VCaP (cell line): Measurements from ENCODE around the gene RGS6.

Experiments used
- H3K27ac ChIP-seq: fragments of 450-650 bp; 2 replicates; pipeline ENCODE4 v1.5.1; 2017
- TF ChIP-seq, protein P1 (sequence below): fragments of 450-650 bp; conservative IDR thresholded peaks from 2 replicates; pipeline ENCODE4 v1.5.1; 2017; ENCODE audit warnings: mild to moderate bottlenecking, moderate library complexity

RGS6 gene

DNA sequence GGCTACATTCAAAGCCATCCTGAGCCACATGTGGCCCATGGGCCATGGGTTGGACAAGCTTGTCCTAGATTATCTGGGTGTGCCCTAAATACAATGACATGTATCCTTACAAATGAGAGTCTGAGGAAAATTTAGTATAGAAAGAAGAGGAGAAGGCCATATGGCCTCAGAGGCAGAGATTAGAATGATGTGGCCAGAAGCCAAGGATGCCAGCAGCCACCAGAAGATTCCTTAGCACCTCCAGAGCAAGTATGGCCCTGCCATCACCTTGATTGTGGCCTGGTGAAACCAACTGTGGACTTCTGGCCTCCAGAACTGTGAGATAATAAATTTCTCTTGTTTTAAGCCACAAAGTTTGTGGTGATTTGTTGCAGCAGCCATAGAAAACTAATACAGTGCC is 436.9 kb downstream of the RGS6 start:
- no peak overlapping the region for H3K27ac ChIP-seq
- TF ChIP-seq, protein P1, sequence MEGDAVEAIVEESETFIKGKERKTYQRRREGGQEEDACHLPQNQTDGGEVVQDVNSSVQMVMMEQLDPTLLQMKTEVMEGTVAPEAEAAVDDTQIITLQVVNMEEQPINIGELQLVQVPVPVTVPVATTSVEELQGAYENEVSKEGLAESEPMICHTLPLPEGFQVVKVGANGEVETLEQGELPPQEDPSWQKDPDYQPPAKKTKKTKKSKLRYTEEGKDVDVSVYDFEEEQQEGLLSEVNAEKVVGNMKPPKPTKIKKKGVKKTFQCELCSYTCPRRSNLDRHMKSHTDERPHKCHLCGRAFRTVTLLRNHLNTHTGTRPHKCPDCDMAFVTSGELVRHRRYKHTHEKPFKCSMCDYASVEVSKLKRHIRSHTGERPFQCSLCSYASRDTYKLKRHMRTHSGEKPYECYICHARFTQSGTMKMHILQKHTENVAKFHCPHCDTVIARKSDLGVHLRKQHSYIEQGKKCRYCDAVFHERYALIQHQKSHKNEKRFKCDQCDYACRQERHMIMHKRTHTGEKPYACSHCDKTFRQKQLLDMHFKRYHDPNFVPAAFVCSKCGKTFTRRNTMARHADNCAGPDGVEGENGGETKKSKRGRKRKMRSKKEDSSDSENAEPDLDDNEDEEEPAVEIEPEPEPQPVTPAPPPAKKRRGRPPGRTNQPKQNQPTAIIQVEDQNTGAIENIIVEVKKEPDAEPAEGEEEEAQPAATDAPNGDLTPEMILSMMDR = no peak

DNA sequence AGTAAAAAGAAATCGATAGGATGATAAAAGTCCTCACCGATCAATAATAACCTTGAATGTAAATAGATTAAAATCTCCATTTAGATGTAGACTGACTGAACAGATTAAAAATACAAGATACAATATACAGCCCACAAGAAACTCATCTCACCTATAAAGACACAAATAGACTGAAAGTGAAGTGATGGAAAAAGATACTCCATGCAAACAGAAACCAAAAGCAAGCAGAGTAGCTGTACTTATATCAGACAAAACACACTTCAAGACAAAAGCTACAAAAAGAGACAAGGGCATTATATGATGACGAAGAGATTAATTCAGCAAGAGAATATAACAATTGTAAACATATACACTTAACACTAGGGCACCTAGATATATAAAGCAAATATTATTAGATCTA is 444.8 kb downstream of the RGS6 start:
- no peak overlapping the region for H3K27ac ChIP-seq
- TF ChIP-seq, protein P1 = no peak

DNA sequence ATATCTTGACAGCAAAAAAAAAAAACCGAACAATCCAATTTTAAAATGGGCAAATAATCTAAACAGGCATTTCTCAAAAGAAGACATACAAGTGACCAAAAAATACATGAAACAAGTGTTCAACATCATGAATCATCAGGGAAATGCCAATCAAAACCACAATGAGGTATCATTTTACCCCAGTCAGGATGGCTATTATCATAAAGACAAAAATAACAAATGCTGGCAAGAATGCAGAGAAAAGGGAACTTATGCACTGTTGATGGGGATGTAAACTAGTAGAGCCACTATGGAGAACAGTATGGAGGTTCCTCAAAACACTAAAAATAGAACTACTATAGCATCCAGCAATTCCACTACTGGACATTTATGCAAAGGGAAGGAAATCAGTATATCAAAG is 448.2 kb downstream of the RGS6 start:
- H3K27ac ChIP-seq = no peak overlapping the region
- TF ChIP-seq, protein P1 = no peak

DNA sequence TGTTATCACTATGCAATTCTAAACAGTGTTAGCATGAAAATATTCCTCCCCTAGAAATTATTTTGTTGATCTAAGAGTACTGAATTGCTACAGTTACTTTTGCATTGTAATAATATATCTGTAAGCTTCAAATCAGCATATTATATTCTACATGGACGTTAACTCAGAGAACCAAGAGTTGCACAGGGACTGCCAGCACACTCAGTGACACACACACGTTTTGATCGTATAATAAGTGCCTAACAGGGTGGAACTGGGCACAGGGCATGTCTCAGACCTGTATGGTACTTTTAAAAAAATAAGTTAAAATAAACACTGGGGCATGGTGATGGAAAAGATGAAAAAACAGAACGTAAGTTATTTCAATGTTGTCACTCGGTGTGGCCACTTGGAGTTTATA is 451.6 kb downstream of the RGS6 start:
- no peak overlapping the region for H3K27ac ChIP-seq

DNA sequence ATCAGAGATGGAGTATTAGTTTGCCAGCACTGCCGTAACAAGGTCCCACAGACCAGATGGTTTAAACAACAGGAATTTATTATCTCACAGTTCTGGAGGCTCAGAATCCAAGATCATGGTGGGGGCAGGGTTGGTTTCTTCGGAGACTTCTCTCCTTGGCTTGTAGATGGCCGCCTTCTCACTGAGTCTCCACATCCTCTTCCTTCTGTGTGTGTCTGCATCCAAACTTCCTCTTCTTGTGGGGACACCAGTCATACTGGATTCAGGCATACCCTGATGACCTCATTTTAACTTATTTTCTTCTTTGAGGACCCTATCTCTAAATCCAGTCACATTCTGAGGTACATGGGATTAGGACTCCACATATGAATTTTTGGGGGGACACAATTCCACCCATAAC is 455.5 kb downstream of the RGS6 start:
- TF ChIP-seq, protein P1 = no peak
- no peak overlapping the region for H3K27ac ChIP-seq

More for the DNA sequence above, 451.6 kb downstream of the RGS6 start:
- TF ChIP-seq, protein P1 = no peak

DNA sequence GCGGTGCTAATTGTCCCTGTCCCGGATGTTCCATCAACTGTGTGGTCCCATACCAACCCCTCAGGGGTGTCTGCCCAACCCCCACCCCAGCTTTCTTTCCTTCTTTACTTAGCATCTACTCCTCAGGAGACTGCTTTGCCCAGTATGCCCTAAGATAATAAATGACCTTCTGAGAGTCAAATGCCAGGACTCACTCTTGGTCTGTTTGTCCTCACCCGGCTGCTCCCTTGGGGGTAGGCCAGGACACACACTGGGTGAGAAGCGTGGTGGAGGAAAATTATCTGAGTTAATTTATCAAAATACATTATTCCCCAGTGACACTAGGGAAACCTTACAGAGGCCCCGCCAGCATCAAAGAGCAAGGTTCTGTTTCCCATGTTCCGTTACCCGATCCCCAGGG is 457.0 kb downstream of the RGS6 start:
- TF ChIP-seq, protein P1 = no peak
- no peak overlapping the region for H3K27ac ChIP-seq

DNA sequence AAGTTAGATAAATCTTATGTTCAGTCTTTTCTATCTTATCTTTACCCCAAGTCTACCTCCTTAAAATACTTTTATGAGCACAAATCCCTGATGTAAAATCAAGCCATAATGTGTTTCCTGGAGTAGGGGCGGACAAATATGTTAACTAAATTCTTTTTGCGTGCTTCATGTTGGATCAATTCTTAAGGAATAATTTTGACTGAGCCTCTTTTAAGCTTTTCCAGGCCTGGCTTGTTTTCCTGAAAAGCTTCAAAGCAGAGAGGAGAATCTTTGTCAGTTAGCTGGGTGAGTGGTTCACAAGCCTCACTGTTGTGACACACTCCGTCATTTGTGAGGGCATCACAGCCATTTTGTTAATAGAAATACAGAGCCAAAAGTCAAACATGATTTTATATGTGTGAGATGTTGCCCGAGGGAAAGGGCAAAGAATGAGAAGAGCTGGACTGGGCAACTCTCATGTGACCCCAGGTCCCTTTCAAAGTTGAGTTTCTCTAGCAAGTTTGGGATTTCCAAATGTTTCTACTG is 468.9 kb downstream of the RGS6 start:
- TF ChIP-seq, protein P1 = no peak
- H3K27ac ChIP-seq = no peak overlapping the region
